Stimulated activated CD4-positive, alpha-beta T cell treated with anti-CD3 and anti-CD28 coated beads, TNF-alpha, amount 100 ng/mL, for 48 hours (primary cell): Measurements from ENCODE around the gene FRMD8.
"Not testable (repeated sequence)": the region's sequence is repeated elsewhere in the genome, so short reads cannot be mapped to it uniquely, and the experiment has no call there.

Experiments
- DNase-seq, 3 donors: peaks; one replicate each; pipeline ENCODE4 v3.0.0-alpha.2; 2020; ENCODE audit warnings: low read depth in 3 of 3

The FRMD8 gene

GRCh38 chr11:65435411-65435931 lies 49.0 kb downstream of the FRMD8 start:
- no peak for DNase-seq

GRCh38 chr11:65435981-65436411 lies 49.6 kb downstream of the FRMD8 start:
- DNase-seq = no peak

GRCh38 chr11:65436412-65437032 lies 50.1 kb downstream of the FRMD8 start:
- DNase-seq = no peak

- no peak for DNase-seq
Observed at GRCh38 chr11:65437436-65438227, 51.2 kb downstream of the FRMD8 start.

GRCh38 chr11:65438257-65439151 lies 52.1 kb downstream of the FRMD8 start:
- no peak for DNase-seq

- DNase-seq = no peak
Observed at GRCh38 chr11:65439331-65440181, 53.1 kb downstream of the FRMD8 start.

GRCh38 chr11:65440831-65441499 lies 54.5 kb downstream of the FRMD8 start:
- DNase-seq = no peak

- no peak for DNase-seq
Observed at GRCh38 chr11:65442842-65443331, 56.5 kb downstream of the FRMD8 start.

GRCh38 chr11:65444314-65445051 lies 58.0 kb downstream of the FRMD8 start:
- DNase-seq = no peak

- DNase-seq = no peak
Observed at GRCh38 chr11:65445101-65445603, 58.7 kb downstream of the FRMD8 start.

GRCh38 chr11:65445604-65446445 lies 59.4 kb downstream of the FRMD8 start:
- DNase-seq = no peak

- DNase-seq = no peak
Observed at GRCh38 chr11:65446446-65447277, 60.2 kb downstream of the FRMD8 start.

GRCh38 chr11:65448074-65448417 lies 61.6 kb downstream of the FRMD8 start:
- no peak for DNase-seq

GRCh38 chr11:65448418-65449105 lies 62.1 kb downstream of the FRMD8 start:
- DNase-seq = no peak

- DNase-seq = not testable (repeated sequence)
Observed at GRCh38 chr11:65451301-65451700, 64.9 kb downstream of the FRMD8 start.

GRCh38 chr11:65452259-65452658 lies 65.8 kb downstream of the FRMD8 start:
- not testable (repeated sequence) for DNase-seq
